Mesendoderm (in vitro differentiated cells): Measurements from ENCODE around the gene RASGRF1.

Experiments used
- DNase-seq: peaks from one replicate; pipeline ENCODE4 v3.0.0; 2013
- H2AK5ac ChIP-seq: 2 replicates; pipeline ENCODE4 v1.6.1; 2013; ENCODE audit warnings: low read length, inconsistent platforms
- H2BK120ac ChIP-seq: 2 replicates; pipeline ENCODE4 v1.6.1; 2013; ENCODE audit warnings: low read depth, mild to moderate bottlenecking, low read length, moderate library complexity, mixed read lengths
- H2BK15ac ChIP-seq: replicated peaks from 2 replicates; pipeline ENCODE4 v1.6.1; 2013; ENCODE audit warnings: low read depth, mild to moderate bottlenecking, moderate library complexity
- H2BK5ac ChIP-seq: 2 replicates; pipeline ENCODE4 v1.6.1; 2013; ENCODE audit warnings: low read length, inconsistent platforms
- H3K18ac ChIP-seq: 2 replicates; pipeline ENCODE4 v1.6.1; 2013; ENCODE audit warnings: mild to moderate bottlenecking, low read length, mixed read lengths
- H3K23ac ChIP-seq: one replicate; pipeline ENCODE4 v1.6.1; 2013; ENCODE audit warnings: low read length
- H3K27ac ChIP-seq: 2 replicates; pipeline ENCODE4 v1.5.1; 2013; ENCODE audit warnings: low read depth, mild to moderate bottlenecking, inconsistent platforms, low read length, moderate library complexity
- H3K27me3 ChIP-seq: 2 replicates; pipeline ENCODE4 v1.6.1; 2013; ENCODE audit warnings: low read length, control low read depth, mild to moderate bottlenecking, inconsistent platforms; ENCODE audit not compliant: insufficient read depth, poor library complexity
- H3K36me3 ChIP-seq: 2 replicates; pipeline ENCODE4 v1.6.1; 2013; ENCODE audit warnings: low read length, inconsistent platforms; ENCODE audit not compliant: control insufficient read depth, insufficient read depth
- H3K4ac ChIP-seq: one replicate; pipeline ENCODE4 v1.6.1; 2013; ENCODE audit warnings: low read depth, mild to moderate bottlenecking, low read length, moderate library complexity
- H3K4me1 ChIP-seq: 2 replicates; pipeline ENCODE4 v1.6.1; 2013; ENCODE audit warnings: low read depth, low read length, inconsistent platforms; ENCODE audit not compliant: control insufficient read depth
- H3K4me2 ChIP-seq: 2 replicates; pipeline ENCODE4 v1.6.1; 2013; ENCODE audit warnings: low read length
- H3K4me3 ChIP-seq: 2 replicates; pipeline ENCODE4 v1.5.1; 2013; ENCODE audit warnings: mild to moderate bottlenecking, low read length
- H3K56ac ChIP-seq: one replicate; pipeline ENCODE4 v1.6.1; 2013; ENCODE audit warnings: low read length
- H3K79me1 ChIP-seq: 2 replicates; pipeline ENCODE4 v1.6.1; 2013; ENCODE audit warnings: low read length, inconsistent platforms
- H3K79me2 ChIP-seq: 2 replicates; pipeline ENCODE4 v1.6.1; 2013; ENCODE audit warnings: mild to moderate bottlenecking, low read length; ENCODE audit not compliant: control insufficient read depth, insufficient read depth
- H3K9ac ChIP-seq: 2 replicates; pipeline ENCODE4 v1.6.1; 2013; ENCODE audit warnings: low read length, inconsistent platforms
- H4K5ac ChIP-seq: one replicate; pipeline ENCODE4 v1.6.1; 2013; ENCODE audit warnings: low read length
- H4K8ac ChIP-seq: one replicate; pipeline ENCODE4 v1.6.1; 2013; ENCODE audit warnings: low read depth, mild to moderate bottlenecking, control low read depth, low read length, moderate library complexity
- WGBS: extraction: QIAGEN DNeasy Blood & Tissue Kit; methylation state at CpG from one replicate; pipeline ENCODE4 v1.1.7; 2013; ENCODE audit warnings: low lambda C conversion rate, missing lambda C conversion rate; ENCODE audit not compliant: insufficient coverage; ENCODE audit errors: extremely low coverage; 5-methylcytosine and 5-hydroxymethylcytosine counted together

The RASGRF1 gene

GRCh38 chr15:78979456-78980320 lies 110.9 kb downstream of the RASGRF1 start:
- H3K4ac ChIP-seq: peak overlapping the region; percentile 6
- H2BK5ac ChIP-seq: peak overlapping the region; percentile 10
- no peak overlapping the region for H4K5ac ChIP-seq
- no peaks in the 10 kb centered on the region for H3K36me3 ChIP-seq
- no peak overlapping the region for H2BK120ac ChIP-seq
- peak overlapping the region; percentile 8 for H3K9ac ChIP-seq
- H3K79me2 ChIP-seq: no peaks in the 10 kb centered on the region
- H4K8ac ChIP-seq: no peak overlapping the region
- H3K4me2 ChIP-seq: no peak overlapping the region
- H3K4me1 ChIP-seq: no peaks in the 10 kb centered on the region
- H3K27ac ChIP-seq: no peak overlapping the region
- WGBS: no CpG with 5 or more reads among the region's 17 CpGs
- DNase-seq: peak; percentile 96
- H2BK15ac ChIP-seq: no peak overlapping the region
- no peak overlapping the region for H2AK5ac ChIP-seq
- no peaks in the 10 kb centered on the region for H3K27me3 ChIP-seq
- H3K4me3 ChIP-seq: no peak overlapping the region
- no peak overlapping the region for H3K23ac ChIP-seq
- peak overlapping the region; percentile 75 for H3K56ac ChIP-seq
- H3K79me1 ChIP-seq: no peaks in the 10 kb centered on the region
- no peak overlapping the region for H3K18ac ChIP-seq

GRCh38 chr15:78978601-78979179 lies 111.9 kb downstream of the RASGRF1 start:
- no peak overlapping the region for H3K4me3 ChIP-seq
- WGBS: no CpG with 5 or more reads among the region's 19 CpGs
- no peak overlapping the region for H2BK15ac ChIP-seq
- no peak overlapping the region for H3K9ac ChIP-seq
- H3K4me1 ChIP-seq: no peaks in the 10 kb centered on the region
- no peak for DNase-seq
- no peak overlapping the region for H4K8ac ChIP-seq
- no peak overlapping the region for H3K4me2 ChIP-seq
- H3K4ac ChIP-seq: no peak overlapping the region
- no peak overlapping the region for H3K27ac ChIP-seq
- no peak overlapping the region for H2BK120ac ChIP-seq
- H3K36me3 ChIP-seq: no peaks in the 10 kb centered on the region
- H2BK5ac ChIP-seq: no peak overlapping the region
- H3K56ac ChIP-seq: peak overlapping the region; percentile 75
- H3K79me1 ChIP-seq: no peaks in the 10 kb centered on the region
- H3K27me3 ChIP-seq: no peaks in the 10 kb centered on the region
- no peaks in the 10 kb centered on the region for H3K79me2 ChIP-seq
- H2AK5ac ChIP-seq: peak overlapping the region; percentile 72
- no peak overlapping the region for H3K18ac ChIP-seq
- H3K23ac ChIP-seq: no peak overlapping the region
- H4K5ac ChIP-seq: no peak overlapping the region

- no peak overlapping the region for H3K4me3 ChIP-seq
Measured at GRCh38 chr15:78977591-78978347, 112.8 kb downstream of the RASGRF1 start.

GRCh38 chr15:78977091-78977571 lies 113.4 kb downstream of the RASGRF1 start:
- H3K27me3 ChIP-seq: no peaks in the 10 kb centered on the region
- H3K18ac ChIP-seq: no peak overlapping the region
- H3K36me3 ChIP-seq: no peaks in the 10 kb centered on the region
- no peak overlapping the region for H3K27ac ChIP-seq
- H3K4me2 ChIP-seq: no peak overlapping the region
- H2AK5ac ChIP-seq: no peak overlapping the region
- H3K4ac ChIP-seq: no peak overlapping the region
- DNase-seq: no peak
- H3K9ac ChIP-seq: no peak overlapping the region
- no peak overlapping the region for H3K23ac ChIP-seq
- WGBS: no CpG with 5 or more reads among the region's 4 CpGs
- H3K79me2 ChIP-seq: no peaks in the 10 kb centered on the region
- no peak overlapping the region for H2BK15ac ChIP-seq
- no peak overlapping the region for H2BK120ac ChIP-seq
- no peak overlapping the region for H4K8ac ChIP-seq
- H4K5ac ChIP-seq: no peak overlapping the region
- H3K4me1 ChIP-seq: no peaks in the 10 kb centered on the region
- H3K4me3 ChIP-seq: no peak overlapping the region
- no peak overlapping the region for H3K56ac ChIP-seq
- no peak overlapping the region for H2BK5ac ChIP-seq
- no peaks in the 10 kb centered on the region for H3K79me1 ChIP-seq

More at GRCh38 chr15:78977591-78978347, 112.8 kb downstream of the RASGRF1 start:
- H3K4me2 ChIP-seq: no peak overlapping the region
- no peaks in the 10 kb centered on the region for H3K79me1 ChIP-seq
- H4K8ac ChIP-seq: no peak overlapping the region
- H3K4me1 ChIP-seq: no peaks in the 10 kb centered on the region
- no peak overlapping the region for H3K27ac ChIP-seq
- no peak for DNase-seq
- WGBS: no CpG with 5 or more reads among the region's 10 CpGs
- no peaks in the 10 kb centered on the region for H3K79me2 ChIP-seq
- H3K9ac ChIP-seq: no peak overlapping the region
- no peak overlapping the region for H2BK15ac ChIP-seq
- peak overlapping the region; percentile 51 for H3K23ac ChIP-seq
- no peak overlapping the region for H4K5ac ChIP-seq
- H3K56ac ChIP-seq: no peak overlapping the region
- H2BK5ac ChIP-seq: no peak overlapping the region
- H3K27me3 ChIP-seq: no peaks in the 10 kb centered on the region
- no peak overlapping the region for H3K4ac ChIP-seq
- peak overlapping the region; percentile 60 for H2AK5ac ChIP-seq
- no peak overlapping the region for H2BK120ac ChIP-seq
- H3K18ac ChIP-seq: no peak overlapping the region
- no peaks in the 10 kb centered on the region for H3K36me3 ChIP-seq

GRCh38 chr15:78976691-78977090 lies 113.9 kb downstream of the RASGRF1 start:
- H3K79me2 ChIP-seq: no peaks in the 10 kb centered on the region
- DNase-seq: no peak
- H3K56ac ChIP-seq: no peak overlapping the region
- no peak overlapping the region for H3K4me3 ChIP-seq
- no peaks in the 10 kb centered on the region for H3K79me1 ChIP-seq
- H3K36me3 ChIP-seq: no peaks in the 10 kb centered on the region
- H2BK120ac ChIP-seq: no peak overlapping the region
- H2AK5ac ChIP-seq: no peak overlapping the region
- H3K4me2 ChIP-seq: no peak overlapping the region
- H3K4me1 ChIP-seq: no peaks in the 10 kb centered on the region
- H3K27me3 ChIP-seq: no peaks in the 10 kb centered on the region
- H4K8ac ChIP-seq: no peak overlapping the region
- no peak overlapping the region for H3K18ac ChIP-seq
- H3K23ac ChIP-seq: no peak overlapping the region
- H3K4ac ChIP-seq: no peak overlapping the region
- H3K9ac ChIP-seq: no peak overlapping the region
- no peak overlapping the region for H2BK5ac ChIP-seq
- no peak overlapping the region for H3K27ac ChIP-seq
- H2BK15ac ChIP-seq: no peak overlapping the region
- WGBS: no CpG with 5 or more reads among the region's 7 CpGs
- no peak overlapping the region for H4K5ac ChIP-seq
